Stomach (tissue), 4 donors: ENCODE results near the gene RBMS1.

Source experiments
- EP300 ChIP-seq: sonication (generic); formaldehyde crosslinking; IDR thresholded peaks from one replicate; pipeline ENCODE4 v1.6.1; 2017; ENCODE audit warnings: antibody characterized with exemption
- POLR2A ChIP-seq, 4 donors: fragments of 450-650 bp; IDR thresholded peaks; one replicate each; pipeline ENCODE4 v1.6.1; 2016; ENCODE audit warnings: antibody characterized with exemption in 4 of 4, control low read depth in 2 of 4, mild to moderate bottlenecking in 1 of 4, moderate library complexity in 1 of 4
- TF ChIP-seq, protein P1 (sequence below), 7 experiments: fragments of 450-650 bp in 4 of 7; fragments of 200-600 bp in 3 of 7; sonication (generic) in 3 of 7; IDR thresholded peaks; one replicate each; pipeline ENCODE4 v1.5.1; 2016 to 2019; ENCODE audit warnings: antibody characterized with exemption in 7 of 7, control low read depth in 2 of 7, mild to moderate bottlenecking in 1 of 7

DNA sequence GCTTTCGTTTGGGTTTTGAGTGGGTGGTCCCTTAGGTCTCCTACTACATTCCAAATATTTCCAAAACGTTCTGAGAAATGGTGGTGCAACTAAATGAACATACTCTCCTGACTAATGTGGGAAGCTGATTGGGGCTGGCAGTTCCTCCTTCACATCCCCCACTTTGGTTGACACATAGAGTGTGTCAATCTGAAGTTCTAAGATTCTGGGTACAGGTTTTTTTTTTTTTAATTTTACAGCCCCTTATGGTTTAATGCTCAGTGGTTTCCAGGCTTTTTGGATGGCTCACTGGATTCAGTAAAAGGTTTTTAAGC lies 235.2 kb downstream of the RBMS1 start:
- TF ChIP-seq, protein P1, sequence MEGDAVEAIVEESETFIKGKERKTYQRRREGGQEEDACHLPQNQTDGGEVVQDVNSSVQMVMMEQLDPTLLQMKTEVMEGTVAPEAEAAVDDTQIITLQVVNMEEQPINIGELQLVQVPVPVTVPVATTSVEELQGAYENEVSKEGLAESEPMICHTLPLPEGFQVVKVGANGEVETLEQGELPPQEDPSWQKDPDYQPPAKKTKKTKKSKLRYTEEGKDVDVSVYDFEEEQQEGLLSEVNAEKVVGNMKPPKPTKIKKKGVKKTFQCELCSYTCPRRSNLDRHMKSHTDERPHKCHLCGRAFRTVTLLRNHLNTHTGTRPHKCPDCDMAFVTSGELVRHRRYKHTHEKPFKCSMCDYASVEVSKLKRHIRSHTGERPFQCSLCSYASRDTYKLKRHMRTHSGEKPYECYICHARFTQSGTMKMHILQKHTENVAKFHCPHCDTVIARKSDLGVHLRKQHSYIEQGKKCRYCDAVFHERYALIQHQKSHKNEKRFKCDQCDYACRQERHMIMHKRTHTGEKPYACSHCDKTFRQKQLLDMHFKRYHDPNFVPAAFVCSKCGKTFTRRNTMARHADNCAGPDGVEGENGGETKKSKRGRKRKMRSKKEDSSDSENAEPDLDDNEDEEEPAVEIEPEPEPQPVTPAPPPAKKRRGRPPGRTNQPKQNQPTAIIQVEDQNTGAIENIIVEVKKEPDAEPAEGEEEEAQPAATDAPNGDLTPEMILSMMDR (IDR thresholded peaks at IDR 0.05): no peak
- TF ChIP-seq POLR2A (IDR thresholded peaks at IDR 0.05) (no peak), EP300 (no peak)
